Panc1 (cell line): ENCODE measurements around the gene PNLIPRP3.

Source experiments
- POLR2AphosphoS5 ChIP-seq: IDR thresholded peaks from 2 replicates; pipeline ENCODE4 v1.6.1; 2012; ENCODE audit warnings: mild to moderate bottlenecking, low read depth, low read length, moderate library complexity
- TF ChIP-seq, protein P1 (sequence below): fragments of 450-650 bp; IDR thresholded peaks from 2 replicates; pipeline ENCODE4 v1.5.1; 2017; ENCODE audit warnings: mild to moderate bottlenecking
- TF ChIP-seq, protein P2 (sequence below), 2 experiments: IDR thresholded peaks; 2 replicates each; pipeline ENCODE4 v1.6.1; 2011 to 2012; ENCODE audit warnings: low read depth in 2 of 2, control low read depth in 1 of 2, low read length in 1 of 2, mild to moderate bottlenecking in 1 of 2, moderate library complexity in 1 of 2; ENCODE audit not compliant: insufficient read depth in 1 of 2

DNA sequence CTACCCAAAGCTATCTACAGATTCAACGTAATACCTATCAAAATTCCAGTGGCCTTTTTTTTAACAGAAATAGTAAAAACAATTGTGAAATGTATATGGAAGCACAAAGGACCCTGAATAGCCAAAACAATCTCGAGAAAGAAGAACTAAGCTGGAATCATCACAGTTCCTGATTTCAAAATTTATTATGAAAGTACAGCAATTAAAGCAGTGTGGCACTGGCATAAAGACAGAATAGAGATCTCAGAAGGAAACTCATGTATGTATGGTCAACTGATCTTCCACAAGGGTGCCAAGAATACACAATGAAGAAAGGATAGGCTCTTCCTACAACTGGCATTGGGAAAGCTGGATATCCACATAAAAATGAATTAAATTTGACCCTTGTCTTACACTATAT lies 23.2 kb downstream of the PNLIPRP3 start:
- TF ChIP-seq POLR2AphosphoS5: no peak
- TF ChIP-seq, protein P1, sequence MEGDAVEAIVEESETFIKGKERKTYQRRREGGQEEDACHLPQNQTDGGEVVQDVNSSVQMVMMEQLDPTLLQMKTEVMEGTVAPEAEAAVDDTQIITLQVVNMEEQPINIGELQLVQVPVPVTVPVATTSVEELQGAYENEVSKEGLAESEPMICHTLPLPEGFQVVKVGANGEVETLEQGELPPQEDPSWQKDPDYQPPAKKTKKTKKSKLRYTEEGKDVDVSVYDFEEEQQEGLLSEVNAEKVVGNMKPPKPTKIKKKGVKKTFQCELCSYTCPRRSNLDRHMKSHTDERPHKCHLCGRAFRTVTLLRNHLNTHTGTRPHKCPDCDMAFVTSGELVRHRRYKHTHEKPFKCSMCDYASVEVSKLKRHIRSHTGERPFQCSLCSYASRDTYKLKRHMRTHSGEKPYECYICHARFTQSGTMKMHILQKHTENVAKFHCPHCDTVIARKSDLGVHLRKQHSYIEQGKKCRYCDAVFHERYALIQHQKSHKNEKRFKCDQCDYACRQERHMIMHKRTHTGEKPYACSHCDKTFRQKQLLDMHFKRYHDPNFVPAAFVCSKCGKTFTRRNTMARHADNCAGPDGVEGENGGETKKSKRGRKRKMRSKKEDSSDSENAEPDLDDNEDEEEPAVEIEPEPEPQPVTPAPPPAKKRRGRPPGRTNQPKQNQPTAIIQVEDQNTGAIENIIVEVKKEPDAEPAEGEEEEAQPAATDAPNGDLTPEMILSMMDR: no peak
- TF ChIP-seq, protein P2, sequence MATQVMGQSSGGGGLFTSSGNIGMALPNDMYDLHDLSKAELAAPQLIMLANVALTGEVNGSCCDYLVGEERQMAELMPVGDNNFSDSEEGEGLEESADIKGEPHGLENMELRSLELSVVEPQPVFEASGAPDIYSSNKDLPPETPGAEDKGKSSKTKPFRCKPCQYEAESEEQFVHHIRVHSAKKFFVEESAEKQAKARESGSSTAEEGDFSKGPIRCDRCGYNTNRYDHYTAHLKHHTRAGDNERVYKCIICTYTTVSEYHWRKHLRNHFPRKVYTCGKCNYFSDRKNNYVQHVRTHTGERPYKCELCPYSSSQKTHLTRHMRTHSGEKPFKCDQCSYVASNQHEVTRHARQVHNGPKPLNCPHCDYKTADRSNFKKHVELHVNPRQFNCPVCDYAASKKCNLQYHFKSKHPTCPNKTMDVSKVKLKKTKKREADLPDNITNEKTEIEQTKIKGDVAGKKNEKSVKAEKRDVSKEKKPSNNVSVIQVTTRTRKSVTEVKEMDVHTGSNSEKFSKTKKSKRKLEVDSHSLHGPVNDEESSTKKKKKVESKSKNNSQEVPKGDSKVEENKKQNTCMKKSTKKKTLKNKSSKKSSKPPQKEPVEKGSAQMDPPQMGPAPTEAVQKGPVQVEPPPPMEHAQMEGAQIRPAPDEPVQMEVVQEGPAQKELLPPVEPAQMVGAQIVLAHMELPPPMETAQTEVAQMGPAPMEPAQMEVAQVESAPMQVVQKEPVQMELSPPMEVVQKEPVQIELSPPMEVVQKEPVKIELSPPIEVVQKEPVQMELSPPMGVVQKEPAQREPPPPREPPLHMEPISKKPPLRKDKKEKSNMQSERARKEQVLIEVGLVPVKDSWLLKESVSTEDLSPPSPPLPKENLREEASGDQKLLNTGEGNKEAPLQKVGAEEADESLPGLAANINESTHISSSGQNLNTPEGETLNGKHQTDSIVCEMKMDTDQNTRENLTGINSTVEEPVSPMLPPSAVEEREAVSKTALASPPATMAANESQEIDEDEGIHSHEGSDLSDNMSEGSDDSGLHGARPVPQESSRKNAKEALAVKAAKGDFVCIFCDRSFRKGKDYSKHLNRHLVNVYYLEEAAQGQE (IDR thresholded peaks at IDR 0.05; ENCODE audit: insufficient read depth in 1 of 2, low read depth in 2 of 2, low read length in 1 of 2): no peak
